Measurements from ENCODE around the gene YES1. TPM values are rescaled to one million over a fixed set of nuclear protein-coding genes. Genes with fewer than 3 reads are reported as not detected.
"Not testable (repeated sequence)": the region's sequence is repeated elsewhere in the genome, so short reads cannot be mapped to it uniquely, and the experiment has no call there.

YES1 gene
- polyA plus RNA-seq, 12 donors: 42.7 to 67.3 (median 62.1) TPM; not detected in 1

DNA sequence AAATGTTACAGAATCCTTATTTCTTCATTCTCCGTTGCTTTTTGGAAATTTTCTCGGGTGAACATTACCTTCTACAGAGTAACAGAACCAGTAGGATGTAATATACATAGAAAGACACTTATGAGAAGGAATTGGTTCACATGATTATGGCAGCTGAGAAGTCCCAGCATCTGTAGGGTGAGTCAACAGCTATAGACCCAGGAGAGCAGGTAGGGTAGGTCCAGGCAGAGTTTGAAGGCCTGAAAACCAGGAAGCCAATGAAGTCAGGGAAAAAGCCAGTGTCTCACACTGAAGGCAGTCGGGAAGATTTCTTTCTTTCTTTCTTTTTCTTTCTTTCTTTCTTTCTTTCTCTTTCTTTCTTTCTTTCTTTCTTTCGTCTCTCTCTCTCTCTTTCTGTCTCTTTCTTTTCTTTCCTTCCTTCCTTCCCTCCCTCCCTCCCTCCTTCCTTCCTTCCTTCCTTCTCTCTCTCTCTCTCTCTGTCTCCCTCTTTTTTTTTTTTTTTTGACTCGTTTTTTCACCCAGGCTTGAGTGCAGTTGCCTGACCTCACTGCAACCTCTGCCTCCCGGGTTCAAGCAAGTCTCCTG, 15.1 kb upstream of the YES1 start:
- DNase-seq: no peak

GRCh38 chr18:825891-826585, 14.0 kb upstream of the YES1 start:
- DNase-seq: no peak

DNA sequence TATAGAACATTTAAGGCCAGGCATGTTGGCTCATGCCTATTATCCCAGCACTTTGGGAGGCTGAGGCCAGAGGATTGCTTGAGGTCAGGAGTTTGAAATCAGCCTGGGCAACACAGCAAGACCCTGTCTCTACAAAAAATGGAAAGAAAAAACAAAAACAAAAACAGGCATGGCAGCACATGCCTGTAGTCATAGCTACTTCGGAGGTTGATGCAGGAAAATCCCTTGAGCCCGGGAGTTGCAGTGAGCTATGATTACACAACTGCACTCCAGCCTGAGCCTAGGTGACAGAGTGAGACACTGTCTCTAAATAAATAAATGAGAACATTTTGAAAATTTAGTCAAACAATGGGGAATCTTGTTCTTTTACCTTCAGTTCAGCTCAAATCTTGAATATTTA, 12.1 kb upstream of the YES1 start:
- DNase-seq: no peak

GRCh38 chr18:820591-821165, 8.6 kb upstream of the YES1 start:
- no peak for DNase-seq

GRCh38 chr18:816869-817268, 4.8 kb upstream of the YES1 start:
- no peak for DNase-seq

- DNase-seq: no peak
Observed at GRCh38 chr18:816088-816653, 4.1 kb upstream of the YES1 start.

DNA sequence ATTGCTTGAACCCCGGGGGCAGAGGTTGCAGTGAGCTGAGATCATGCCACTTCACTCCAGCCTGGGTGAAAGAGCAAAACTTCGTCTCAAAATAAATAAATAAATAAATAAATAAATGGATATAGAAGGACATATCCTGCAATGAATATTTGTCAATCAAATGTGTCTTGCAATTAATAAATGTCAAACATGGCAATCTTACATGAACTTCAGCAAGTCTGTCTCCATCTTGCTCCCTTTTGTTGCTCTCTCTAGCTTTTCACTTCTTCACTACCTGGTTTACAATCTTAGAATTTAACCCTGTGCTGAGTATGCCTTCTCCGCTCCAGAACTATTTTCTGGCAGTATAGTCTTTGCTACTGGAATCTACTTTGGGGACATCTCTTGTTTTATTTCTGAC, 3.3 kb upstream of the YES1 start:
- DNase-seq: no peak

GRCh38 chr18:814300-815084, 2.5 kb upstream of the YES1 start:
- DNase-seq: no peak

- no peak for DNase-seq
Observed at GRCh38 chr18:813172-814071, 1.4 kb upstream of the YES1 start.

GRCh38 chr18:812376-813171, 532 bp upstream of the YES1 start:
- peak; percentile 89 for DNase-seq

DNA sequence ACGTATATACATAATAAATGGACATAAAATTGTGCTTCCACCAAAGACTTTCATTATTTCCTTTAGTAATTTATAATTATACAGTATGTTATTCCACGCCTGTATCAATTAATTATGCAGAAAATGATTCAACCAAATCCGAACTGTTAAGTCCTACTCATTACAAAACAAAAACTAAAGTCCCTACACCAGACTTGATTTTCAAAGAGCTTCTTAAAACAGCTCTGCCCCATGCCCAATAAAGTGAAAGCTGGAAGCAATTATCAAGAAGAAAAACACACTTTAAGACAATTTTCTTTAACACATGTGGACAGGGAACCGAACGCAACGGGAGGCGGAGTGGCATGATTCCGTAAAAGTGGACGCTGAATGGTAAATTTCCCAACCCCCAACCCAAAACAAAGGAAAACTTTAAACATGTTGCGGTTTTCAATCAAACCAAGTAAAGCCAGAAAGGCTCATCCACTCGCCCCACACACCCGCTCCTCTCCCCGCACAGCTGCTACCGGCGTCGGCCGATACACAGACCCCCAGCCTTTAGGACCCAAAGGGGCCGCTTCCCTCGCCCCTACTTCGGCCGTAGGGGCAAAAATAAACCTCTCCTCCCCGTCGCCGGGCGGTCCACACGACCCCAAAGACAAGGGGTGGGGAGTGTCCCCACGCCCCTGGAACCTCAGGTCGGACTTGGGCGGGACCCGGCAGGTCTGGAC, 705 bp downstream of the YES1 start:
- DNase-seq: peak; percentile 49

- no peak for DNase-seq
Observed at GRCh38 chr18:809985-810642, 1.9 kb downstream of the YES1 start.

DNA sequence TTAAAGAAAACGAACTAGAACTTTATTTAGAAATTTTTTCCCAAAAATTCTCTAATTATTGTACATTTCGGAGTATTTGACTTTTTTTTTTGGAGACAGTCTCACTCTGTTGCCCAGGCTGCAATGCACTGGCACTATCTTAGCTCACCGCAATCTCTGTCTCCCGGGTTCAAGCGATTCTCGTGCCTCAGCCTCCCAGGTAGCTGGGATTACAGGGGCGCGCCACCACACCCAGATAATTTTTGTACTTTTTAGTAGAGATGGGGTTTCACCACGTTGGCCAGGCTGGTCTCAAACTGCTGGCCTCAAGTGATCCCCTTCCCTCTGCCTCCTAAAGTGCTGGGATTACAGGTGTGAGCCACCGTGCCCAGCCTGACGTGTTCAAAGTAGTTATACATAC, 2.8 kb downstream of the YES1 start:
- DNase-seq: not testable (repeated sequence)

- no peak for DNase-seq
Observed at GRCh38 chr18:808502-808901, 3.5 kb downstream of the YES1 start.

GRCh38 chr18:808086-808485, 4.0 kb downstream of the YES1 start:
- DNase-seq: peak; percentile 50

GRCh38 chr18:805755-806110, 6.3 kb downstream of the YES1 start:
- no peak for DNase-seq

DNA sequence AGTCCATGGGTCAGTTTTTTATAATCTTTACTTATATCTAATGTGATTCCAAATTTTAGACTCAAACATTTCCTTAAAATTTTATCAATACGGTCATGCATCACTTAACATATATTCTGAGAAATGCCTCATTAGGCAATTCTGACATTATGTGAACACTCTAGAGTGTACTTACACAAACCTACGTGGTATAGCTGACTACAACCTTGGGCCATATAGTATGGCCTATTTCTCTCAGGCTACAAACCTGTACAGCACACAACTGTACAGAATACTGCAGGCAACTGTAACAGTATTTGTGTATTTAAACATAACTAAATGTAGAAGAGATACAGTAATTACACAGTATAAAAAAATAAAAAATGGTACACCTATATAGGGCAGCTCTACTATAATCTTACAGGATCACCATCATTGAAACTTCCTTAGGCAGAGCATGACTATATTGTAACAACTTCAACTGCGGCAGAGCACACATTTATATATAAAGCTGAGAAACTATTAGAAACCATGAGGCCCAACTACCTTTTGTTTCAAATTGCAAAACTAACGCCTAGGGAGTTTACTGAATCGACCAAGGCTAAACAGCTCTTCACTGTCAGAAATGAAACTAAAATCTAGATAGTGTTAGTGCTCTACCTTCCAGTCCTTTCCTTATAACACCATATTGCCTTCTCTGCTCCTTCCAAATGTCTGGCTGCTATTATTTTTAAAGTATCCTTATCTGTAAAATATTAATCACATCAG, 6.9 kb downstream of the YES1 start:
- no peak for DNase-seq

DNA sequence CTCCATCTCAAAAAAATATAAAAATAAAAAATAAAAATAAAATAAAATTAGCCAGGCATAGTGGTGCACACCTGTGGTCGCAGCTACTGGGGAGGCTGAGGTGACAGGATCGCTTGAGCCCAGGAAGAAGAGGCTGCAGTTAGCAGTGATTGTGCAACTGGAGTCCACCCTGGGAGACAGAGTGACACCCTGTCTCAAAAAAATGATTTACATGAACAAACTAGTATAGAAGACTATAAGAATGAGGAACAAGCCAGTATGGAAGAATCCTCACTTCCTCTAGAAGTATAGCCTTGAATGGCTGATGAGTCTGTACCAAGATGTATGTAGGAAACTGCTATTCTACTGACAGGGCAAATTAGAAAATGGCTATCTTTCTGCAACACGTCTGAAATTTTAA, 10.9 kb downstream of the YES1 start:
- no peak for DNase-seq

DNA sequence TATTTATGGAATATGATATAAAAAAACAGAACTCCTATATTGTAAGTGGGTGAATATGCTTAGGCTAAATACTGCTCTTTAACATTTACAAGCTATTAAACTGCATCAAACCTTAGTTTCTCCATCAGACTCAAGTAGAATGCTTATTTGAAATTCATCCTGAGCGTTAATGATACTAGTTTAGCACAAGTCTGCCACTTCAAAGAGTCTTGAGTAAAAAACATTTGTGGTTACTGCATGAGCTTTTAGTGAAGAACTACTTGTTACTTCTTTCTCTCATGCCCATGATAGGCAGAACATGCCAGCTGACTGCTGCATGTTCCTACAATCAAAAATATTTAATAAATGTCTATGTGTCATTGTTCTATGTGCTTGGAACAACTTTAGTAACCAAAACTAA, 12.1 kb downstream of the YES1 start:
- DNase-seq: no peak
